NB4 (cell line): ENCODE measurements around the gene KCTD16.
A peak's percentile ranks its signal among the peaks of the same experiment; 100 is the strongest.

ENCODE experiments used
- DNase-seq: peaks from one replicate; pipeline ENCODE4 v3.0.0; 2010; ENCODE audit warnings: low read depth
- H3K4me3 ChIP-seq: one replicate; pipeline ENCODE4 v1.5.1; 2011; ENCODE audit warnings: mild to moderate bottlenecking, low read depth, low read length, moderate library complexity
- MYC ChIP-seq: IDR thresholded peaks from 2 replicates; pipeline ENCODE4 v1.6.1; 2011; ENCODE audit warnings: low read depth, low read length
- POLR2A ChIP-seq: IDR thresholded peaks from 2 replicates; pipeline ENCODE4 v1.6.1; 2011; ENCODE audit warnings: mild to moderate bottlenecking; ENCODE audit not compliant: insufficient read length; ENCODE audit errors: extremely low read depth
- TF ChIP-seq, protein P1 (sequence below): IDR thresholded peaks from 2 replicates; pipeline ENCODE4 v1.6.1; 2011; ENCODE audit warnings: low read depth, low read length
- TF ChIP-seq, protein P2 (sequence below): IDR thresholded peaks from one replicate; pipeline ENCODE4 v1.5.1; 2012; ENCODE audit warnings: low read depth, low read length

The KCTD16 gene

DNA sequence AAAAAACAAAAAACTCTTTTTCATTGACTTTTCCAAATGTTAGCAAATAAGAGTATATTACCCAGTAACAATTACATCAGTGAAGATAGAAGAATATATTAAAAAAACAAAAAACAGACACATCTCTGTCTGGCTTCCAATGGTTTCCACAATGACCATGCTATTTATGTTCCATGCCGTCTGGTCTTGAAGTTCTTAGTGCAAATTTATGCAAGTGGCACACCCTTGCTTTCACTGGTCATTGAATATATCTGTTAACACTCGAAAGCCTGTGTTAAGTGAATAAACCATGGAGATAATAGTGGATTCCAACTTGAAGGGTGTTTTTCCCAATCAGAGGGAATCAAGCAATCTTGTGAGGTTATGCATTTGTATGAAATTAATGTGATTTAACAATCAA is 291.9 kb downstream of the KCTD16 start:
- TF ChIP-seq, protein P1, sequence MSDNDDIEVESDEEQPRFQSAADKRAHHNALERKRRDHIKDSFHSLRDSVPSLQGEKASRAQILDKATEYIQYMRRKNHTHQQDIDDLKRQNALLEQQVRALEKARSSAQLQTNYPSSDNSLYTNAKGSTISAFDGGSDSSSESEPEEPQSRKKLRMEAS = no peak
- TF ChIP-seq POLR2A (no peak), MYC (no peak)
- TF ChIP-seq, protein P2, sequence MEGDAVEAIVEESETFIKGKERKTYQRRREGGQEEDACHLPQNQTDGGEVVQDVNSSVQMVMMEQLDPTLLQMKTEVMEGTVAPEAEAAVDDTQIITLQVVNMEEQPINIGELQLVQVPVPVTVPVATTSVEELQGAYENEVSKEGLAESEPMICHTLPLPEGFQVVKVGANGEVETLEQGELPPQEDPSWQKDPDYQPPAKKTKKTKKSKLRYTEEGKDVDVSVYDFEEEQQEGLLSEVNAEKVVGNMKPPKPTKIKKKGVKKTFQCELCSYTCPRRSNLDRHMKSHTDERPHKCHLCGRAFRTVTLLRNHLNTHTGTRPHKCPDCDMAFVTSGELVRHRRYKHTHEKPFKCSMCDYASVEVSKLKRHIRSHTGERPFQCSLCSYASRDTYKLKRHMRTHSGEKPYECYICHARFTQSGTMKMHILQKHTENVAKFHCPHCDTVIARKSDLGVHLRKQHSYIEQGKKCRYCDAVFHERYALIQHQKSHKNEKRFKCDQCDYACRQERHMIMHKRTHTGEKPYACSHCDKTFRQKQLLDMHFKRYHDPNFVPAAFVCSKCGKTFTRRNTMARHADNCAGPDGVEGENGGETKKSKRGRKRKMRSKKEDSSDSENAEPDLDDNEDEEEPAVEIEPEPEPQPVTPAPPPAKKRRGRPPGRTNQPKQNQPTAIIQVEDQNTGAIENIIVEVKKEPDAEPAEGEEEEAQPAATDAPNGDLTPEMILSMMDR = no peak
- DNase-seq = no peak
- no peak overlapping the region for H3K4me3 ChIP-seq

DNA sequence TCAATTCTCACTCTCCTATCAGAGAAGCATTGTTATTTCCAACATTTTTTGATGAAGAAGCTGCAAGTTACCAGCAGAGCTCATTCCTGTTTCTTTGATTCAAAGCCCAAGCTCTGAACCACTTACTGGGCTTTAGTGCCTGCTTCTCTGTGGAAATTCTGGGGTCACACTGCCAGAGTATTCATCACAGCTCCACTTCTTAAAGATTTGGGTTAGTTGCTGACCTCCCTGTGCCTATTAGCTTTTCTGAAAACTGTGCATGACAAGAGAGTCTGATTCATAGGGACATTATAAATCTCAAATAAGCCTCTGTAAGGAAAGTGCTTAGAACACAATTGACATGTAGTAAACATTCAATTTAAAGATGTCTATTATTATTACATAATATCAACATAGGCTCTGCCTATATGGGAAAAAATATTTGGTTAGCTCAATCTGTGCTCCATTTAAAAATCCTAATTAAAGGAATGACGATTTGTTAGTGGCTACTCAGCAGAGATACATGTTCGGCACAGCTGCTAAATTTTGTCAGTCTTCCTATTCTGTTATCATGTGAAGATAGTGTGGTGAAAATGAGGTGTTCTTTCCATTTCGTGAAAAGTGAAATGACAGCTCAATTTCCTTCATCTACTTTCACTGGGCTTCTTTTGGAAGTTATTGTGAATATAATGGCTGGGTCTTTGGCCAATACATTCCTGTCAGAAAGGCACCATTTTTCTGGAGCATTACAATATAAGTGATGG is 293.0 kb downstream of the KCTD16 start:
- TF ChIP-seq MYC (no peak), POLR2A (no peak)
- TF ChIP-seq, protein P1 = no peak
- TF ChIP-seq, protein P2 = no peak
- H3K4me3 ChIP-seq = no peak overlapping the region
- DNase-seq = no peak

DNA sequence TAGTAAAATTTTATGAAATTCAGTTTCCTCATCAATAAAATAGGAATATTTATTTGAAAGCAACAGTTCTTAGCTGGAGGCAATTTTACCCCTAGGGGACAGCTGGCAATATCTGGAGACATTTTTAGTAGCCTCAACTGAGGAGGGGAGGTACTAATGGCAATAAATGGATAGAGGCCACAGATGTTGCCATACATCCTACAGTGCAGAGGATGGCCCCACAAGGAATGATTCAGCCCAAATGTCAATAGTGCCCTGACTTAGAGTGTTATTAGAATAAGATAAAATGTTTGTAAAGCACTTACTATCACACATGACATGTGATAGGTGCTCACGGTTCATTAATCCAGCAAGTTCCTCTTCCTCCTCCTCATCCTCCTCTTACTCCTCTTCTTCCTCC is 293.6 kb downstream of the KCTD16 start:
- no peak for TF ChIP-seq POLR2A
- TF ChIP-seq, protein P2 = no peak
- no peak for TF ChIP-seq MYC
- TF ChIP-seq, protein P1 = no peak
- no peak for DNase-seq
- H3K4me3 ChIP-seq = no peak overlapping the region

DNA sequence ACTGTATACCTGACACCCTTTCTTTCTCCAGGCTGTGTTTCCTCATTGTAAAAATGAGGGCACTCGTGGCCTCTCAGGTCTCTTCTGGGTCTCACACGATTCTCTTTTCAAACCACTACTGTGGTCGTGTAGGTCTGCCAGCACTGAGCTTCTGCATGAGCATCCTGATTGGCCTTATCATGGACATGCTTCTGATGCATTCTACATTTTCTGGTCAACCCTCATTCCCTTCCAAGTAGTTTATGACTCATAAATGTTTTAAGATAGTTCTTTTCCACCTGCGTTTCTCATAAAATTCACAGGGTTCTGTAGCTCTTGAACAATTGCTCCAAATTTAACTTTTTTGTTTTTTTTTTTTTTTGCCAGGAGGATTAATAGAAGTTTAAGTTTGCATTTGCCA is 294.8 kb downstream of the KCTD16 start:
- no peak overlapping the region for H3K4me3 ChIP-seq
- DNase-seq = no peak
- TF ChIP-seq, protein P2 = no peak
- TF ChIP-seq MYC (no peak), POLR2A (no peak)
- TF ChIP-seq, protein P1 = no peak

DNA sequence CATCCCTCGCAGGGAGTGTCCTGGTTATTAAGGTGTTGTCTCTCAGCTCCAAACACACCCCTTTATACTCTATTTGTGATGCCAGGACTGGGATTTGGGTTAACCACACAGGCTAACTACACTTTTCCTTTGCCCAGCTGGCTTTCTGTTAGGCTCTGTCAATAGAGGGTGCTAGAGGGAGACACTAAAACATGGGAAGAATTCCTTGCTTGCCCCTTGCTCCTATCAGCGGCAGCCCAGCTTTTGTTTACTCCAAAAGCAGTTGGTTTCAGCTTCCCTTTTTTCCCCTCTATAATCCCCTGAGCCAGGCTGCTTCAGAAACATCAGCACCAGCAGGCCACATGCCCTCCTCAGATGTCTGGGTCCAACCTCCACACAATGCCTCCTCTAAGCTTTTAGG is 297.1 kb downstream of the KCTD16 start:
- H3K4me3 ChIP-seq = no peak overlapping the region
- DNase-seq = peak; percentile 36
- TF ChIP-seq, protein P1 = no peak
- TF ChIP-seq, protein P2 = peak; percentile 55

DNA sequence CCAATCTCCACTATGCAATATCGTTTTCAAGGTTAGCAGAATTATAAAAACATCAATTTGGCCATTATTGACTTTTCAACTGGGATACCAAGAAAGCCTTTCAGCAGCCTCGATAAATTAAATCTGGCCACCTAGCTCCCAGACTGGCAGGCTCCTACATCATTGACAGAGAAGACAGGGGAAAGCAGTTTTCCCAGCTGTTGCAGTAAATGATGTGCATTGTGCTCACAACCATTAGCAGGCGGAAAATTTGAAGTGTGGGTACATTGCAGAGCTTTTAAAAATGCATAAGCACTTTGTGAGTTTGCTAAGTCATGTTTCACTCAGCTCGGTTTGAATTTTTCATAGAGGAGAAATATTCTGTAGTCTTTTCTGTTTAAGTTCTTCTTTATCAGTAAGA is 297.9 kb downstream of the KCTD16 start:
- no peak for TF ChIP-seq POLR2A
- TF ChIP-seq, protein P2 = no peak
- TF ChIP-seq, protein P1 = no peak
- no peak for TF ChIP-seq MYC
- H3K4me3 ChIP-seq = no peak overlapping the region
- no peak for DNase-seq
